ENCODE measurements around the gene CASD1. TPM values are rescaled to one million over a fixed set of nuclear protein-coding genes. Genes with fewer than 3 reads are reported as not detected.

Gene CASD1
- total RNA-seq, 2 donors from 2014 or later: 10.5 to 17.1 TPM

DNA sequence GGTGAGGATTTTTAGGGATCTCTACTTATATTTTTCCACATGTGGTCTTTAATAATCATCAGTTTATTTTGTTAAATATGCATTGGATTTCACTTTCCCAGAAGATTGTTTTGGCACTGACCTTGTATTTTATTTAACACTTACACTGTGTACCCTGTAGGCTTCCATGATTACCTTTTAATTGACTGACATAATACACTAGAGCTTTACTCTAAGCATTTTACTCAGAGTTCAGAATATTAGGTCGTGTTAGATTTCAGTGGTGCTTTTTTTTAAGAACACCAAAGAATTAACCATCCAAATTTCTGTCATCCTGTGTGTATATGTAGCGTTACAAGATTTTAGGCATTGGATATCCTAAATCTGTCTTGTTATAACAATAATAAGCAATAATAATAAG lies 23.1 kb downstream of the CASD1 start:
- H3K27ac ChIP-seq: no peak overlapping the region
- DNase-seq: no peak
- peaks cover 0 to 8% of the 10 kb centered on the region in 2 donors for H3K36me3 ChIP-seq (replicated peaks in 1 of 2; ENCODE audit: insufficient read depth in 1 of 2, low read depth in 2 of 2)
- no peaks in the 10 kb centered on the region for H3K9me3 ChIP-seq
- intact Hi-C loops (cut with DNase I): no loop called here
- WGBS, 2 donors: 81 to 90% methylated on average over 2 of the region's 2 CpGs
- no peaks in the 10 kb centered on the region for H3K4me1 ChIP-seq
- TF ChIP-seq POLR2A (IDR thresholded peaks at IDR 0.05): no peak
- TF ChIP-seq, protein P1, sequence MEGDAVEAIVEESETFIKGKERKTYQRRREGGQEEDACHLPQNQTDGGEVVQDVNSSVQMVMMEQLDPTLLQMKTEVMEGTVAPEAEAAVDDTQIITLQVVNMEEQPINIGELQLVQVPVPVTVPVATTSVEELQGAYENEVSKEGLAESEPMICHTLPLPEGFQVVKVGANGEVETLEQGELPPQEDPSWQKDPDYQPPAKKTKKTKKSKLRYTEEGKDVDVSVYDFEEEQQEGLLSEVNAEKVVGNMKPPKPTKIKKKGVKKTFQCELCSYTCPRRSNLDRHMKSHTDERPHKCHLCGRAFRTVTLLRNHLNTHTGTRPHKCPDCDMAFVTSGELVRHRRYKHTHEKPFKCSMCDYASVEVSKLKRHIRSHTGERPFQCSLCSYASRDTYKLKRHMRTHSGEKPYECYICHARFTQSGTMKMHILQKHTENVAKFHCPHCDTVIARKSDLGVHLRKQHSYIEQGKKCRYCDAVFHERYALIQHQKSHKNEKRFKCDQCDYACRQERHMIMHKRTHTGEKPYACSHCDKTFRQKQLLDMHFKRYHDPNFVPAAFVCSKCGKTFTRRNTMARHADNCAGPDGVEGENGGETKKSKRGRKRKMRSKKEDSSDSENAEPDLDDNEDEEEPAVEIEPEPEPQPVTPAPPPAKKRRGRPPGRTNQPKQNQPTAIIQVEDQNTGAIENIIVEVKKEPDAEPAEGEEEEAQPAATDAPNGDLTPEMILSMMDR (IDR thresholded peaks at IDR 0.05): no peak
- no peak for ATAC-seq
- H3K27me3 ChIP-seq: no peaks in the 10 kb centered on the region
- no peak overlapping the region for H3K4me3 ChIP-seq

DNA sequence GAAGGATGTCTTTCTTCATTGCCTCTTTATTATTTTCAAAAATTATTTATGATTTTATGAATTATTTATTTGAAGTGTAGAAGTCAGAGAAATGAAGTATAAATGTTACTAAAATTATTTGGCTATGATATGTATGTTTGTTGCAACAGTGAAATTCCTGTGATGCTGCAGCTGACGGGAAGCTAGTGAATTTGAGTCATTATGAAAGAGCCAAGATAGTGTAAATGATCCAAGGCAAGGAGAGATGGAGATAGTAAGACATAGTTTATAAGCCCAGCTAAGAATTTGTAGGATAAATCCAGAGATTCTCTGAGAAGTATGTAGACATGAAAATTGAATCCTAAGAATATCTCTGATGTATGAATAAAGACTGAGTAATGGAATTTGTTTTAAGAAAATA lies 30.8 kb downstream of the CASD1 start:
- Histone ChIP-seq H3K27me3 (no peaks in the 10 kb centered on the region), H3K4me3 (no peak overlapping the region), H3K4me1 (no peaks in the 10 kb centered on the region), H3K9me3 (no peaks in the 10 kb centered on the region), H3K27ac (no peak overlapping the region), H3K36me3 (replicated peaks in 1 of 2; ENCODE audit: insufficient read depth in 1 of 2, low read depth in 2 of 2) (peaks cover 0 to 5% of the 10 kb centered on the region in 2 donors)
- ATAC-seq (no peak), DNase-seq (no peak)
- 81 to 93% methylated on average over 1 of the region's 1 CpG for WGBS, 2 donors
- TF ChIP-seq, protein P1 (IDR thresholded peaks at IDR 0.05): no peak
- no peak for TF ChIP-seq POLR2A (IDR thresholded peaks at IDR 0.05)
- intact Hi-C loops (cut with DNase I): no loop called here

DNA sequence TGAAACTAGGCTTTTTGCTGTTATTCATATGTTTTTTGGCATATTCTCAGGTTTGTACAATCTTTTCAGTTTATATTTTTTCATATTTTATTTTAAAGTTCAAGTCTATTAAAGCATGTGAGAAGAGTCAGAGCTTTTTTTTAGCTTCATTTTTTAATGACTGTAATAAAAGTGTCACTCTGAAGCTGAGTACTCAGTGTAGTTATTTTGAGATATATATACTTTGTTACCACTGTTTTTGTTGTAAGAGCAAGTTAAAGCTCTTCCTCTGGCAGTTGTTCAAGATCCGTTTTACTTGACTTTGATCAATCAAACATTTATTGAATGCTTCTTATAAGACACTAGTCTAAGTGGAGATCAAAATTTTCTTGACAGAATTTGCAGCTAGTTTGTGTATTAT lies 37.5 kb downstream of the CASD1 start:
- ATAC-seq (no peak), DNase-seq (no peak)
- intact Hi-C loops (cut with DNase I): no loop called here
- 28 to 52% methylated on average over 1 of the region's 1 CpG for WGBS, 2 donors
- no peaks in the 10 kb centered on the region for H3K9me3 ChIP-seq
- no peaks in the 10 kb centered on the region for H3K27me3 ChIP-seq
- TF ChIP-seq, protein P1 (IDR thresholded peaks at IDR 0.05): no peak
- TF ChIP-seq POLR2A (IDR thresholded peaks at IDR 0.05): no peak
- no peaks in the 10 kb centered on the region for H3K4me1 ChIP-seq
- no peaks in the 10 kb centered on the region for H3K36me3 ChIP-seq (replicated peaks in 1 of 2; ENCODE audit: insufficient read depth in 1 of 2, low read depth in 2 of 2)
- no peak overlapping the region for H3K4me3 ChIP-seq
- H3K27ac ChIP-seq: no peak overlapping the region

DNA sequence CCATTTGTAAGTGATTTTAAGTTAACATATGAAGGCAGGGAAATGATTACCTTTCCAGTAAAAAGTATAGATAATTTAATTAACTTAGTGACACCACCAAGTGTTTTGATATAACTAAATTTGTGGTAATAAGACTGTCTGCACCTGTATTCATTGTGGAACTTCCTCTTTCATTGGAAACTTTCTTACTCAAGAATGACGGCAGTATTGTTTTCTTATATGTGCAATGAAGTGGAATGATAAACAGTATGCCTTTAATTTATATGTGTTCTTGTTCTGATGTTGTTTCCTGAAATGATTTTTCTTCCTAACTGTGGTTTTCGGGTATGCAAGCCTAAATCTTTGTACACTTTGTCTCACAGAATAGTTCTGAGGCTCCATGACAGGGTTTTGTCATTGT lies 46.4 kb downstream of the CASD1 start:
- Histone ChIP-seq H3K4me3 (no peak overlapping the region), H3K9me3 (no peaks in the 10 kb centered on the region), H3K4me1 (peaks cover 3% of the 10 kb centered on the region), H3K36me3 (replicated peaks in 1 of 2; ENCODE audit: insufficient read depth in 1 of 2, low read depth in 2 of 2) (no peaks in the 10 kb centered on the region), H3K27me3 (no peaks in the 10 kb centered on the region), H3K27ac (no peak overlapping the region)
- intact Hi-C loops (cut with DNase I): no loop called here
- DNase-seq (no peak), ATAC-seq (no peak)
- WGBS, 2 donors: 82 to 84% methylated on average over 2 of the region's 2 CpGs
- TF ChIP-seq, protein P1 (IDR thresholded peaks at IDR 0.05): no peak
- TF ChIP-seq POLR2A (IDR thresholded peaks at IDR 0.05): no peak

DNA sequence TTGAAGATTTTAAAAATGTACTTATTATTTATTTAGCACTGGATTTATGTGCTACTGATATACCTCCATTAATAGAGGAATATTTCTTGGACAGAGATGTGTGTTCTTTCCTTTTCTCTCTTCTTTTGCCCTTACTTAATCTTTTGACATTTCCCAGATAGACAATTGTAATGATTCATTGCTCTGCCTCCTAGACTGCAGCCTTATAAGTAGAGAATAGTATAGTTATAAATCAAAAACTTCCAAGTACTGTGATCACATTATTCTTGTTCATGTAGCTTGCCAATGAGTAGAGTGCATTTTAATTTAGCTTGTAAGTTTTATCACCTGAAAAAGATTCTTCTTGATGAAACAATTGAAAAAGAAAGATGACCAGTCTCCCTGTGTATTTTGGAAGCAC lies 47.6 kb downstream of the CASD1 start:
- Histone ChIP-seq H3K4me1 (peaks cover 3% of the 10 kb centered on the region), H3K27me3 (no peaks in the 10 kb centered on the region), H3K4me3 (no peak overlapping the region), H3K9me3 (no peaks in the 10 kb centered on the region), H3K27ac (no peak overlapping the region), H3K36me3 (replicated peaks in 1 of 2; ENCODE audit: insufficient read depth in 1 of 2, low read depth in 2 of 2) (no peaks in the 10 kb centered on the region)
- no peak for ATAC-seq
- DNase-seq: no peak
- TF ChIP-seq, protein P1 (IDR thresholded peaks at IDR 0.05): no peak
- TF ChIP-seq POLR2A (IDR thresholded peaks at IDR 0.05): no peak
- intact Hi-C loops (cut with DNase I): no loop called here

All from body of pancreas (tissue), 4 donors.